WTC11 (cell line): ENCODE data around the gene PCED1A. TPM values are rescaled to one million over a fixed set of nuclear protein-coding genes. Genes with fewer than 3 reads are reported as not detected.

Experiments
- CREM ChIP-seq: sonication (generic); formaldehyde crosslinking; IDR thresholded peaks from 2 replicates; pipeline ENCODE4 v1.8.1; 2022; ENCODE audit warnings: mild to moderate bottlenecking, missing genetic modification reagents, moderate library complexity
- E2F1 ChIP-seq: sonication (generic); formaldehyde crosslinking; IDR thresholded peaks from 2 replicates; pipeline ENCODE4 v1.8.0; 2022; ENCODE audit warnings: mild to moderate bottlenecking, missing genetic modification reagents
- E2F4 ChIP-seq: sonication (generic); formaldehyde crosslinking; IDR thresholded peaks from 2 replicates; pipeline ENCODE4 v1.8.1; 2022; ENCODE audit warnings: low read depth, mild to moderate bottlenecking, moderate library complexity, missing genetic modification reagents, borderline replicate concordance
- E2F5 ChIP-seq: sonication (generic); formaldehyde crosslinking; IDR thresholded peaks from 2 replicates; pipeline ENCODE4 v1.8.1; 2022; ENCODE audit warnings: mild to moderate bottlenecking, moderate library complexity, missing genetic modification reagents
- EMX1 ChIP-seq: fragments of 250-450 bp; sonication (Bioruptor Pico); IDR thresholded peaks from 2 replicates; pipeline ENCODE4 v1.8.0; 2021; ENCODE audit warnings: mild to moderate bottlenecking
- FOXP1 ChIP-seq: sonication (generic); formaldehyde crosslinking; IDR thresholded peaks from 2 replicates; pipeline ENCODE4 v1.8.0; 2022; ENCODE audit warnings: missing genetic modification reagents, mild to moderate bottlenecking, moderate library complexity, borderline replicate concordance
- GRHL2 ChIP-seq: fragments of 250-450 bp; sonication (Bioruptor Pico); IDR thresholded peaks from 2 replicates; pipeline ENCODE4 v1.8.0; 2022; ENCODE audit warnings: mild to moderate bottlenecking, moderate library complexity; ENCODE audit not compliant: insufficient replicate concordance, severe bottlenecking
- KAT7 ChIP-seq: sonication (generic); formaldehyde crosslinking; IDR thresholded peaks from 2 replicates; pipeline ENCODE4 v1.8.1; 2023; ENCODE audit warnings: missing genetic modification reagents, mild to moderate bottlenecking, borderline replicate concordance
- NFE2L1 ChIP-seq: sonication (generic); formaldehyde crosslinking; IDR thresholded peaks from 2 replicates; pipeline ENCODE4 v1.8.1; 2023; ENCODE audit warnings: missing genetic modification reagents
- NFYB ChIP-seq: sonication (generic); formaldehyde crosslinking; conservative IDR thresholded peaks from 2 replicates; pipeline ENCODE4 v1.8.0; 2022; ENCODE audit warnings: low read depth, missing genetic modification reagents
- NR1H2 ChIP-seq: sonication (generic); formaldehyde crosslinking; IDR thresholded peaks from 2 replicates; pipeline ENCODE4 v1.9.0; 2021; ENCODE audit warnings: mild to moderate bottlenecking, moderate library complexity, missing genetic modification reagents
- PRDM15 ChIP-seq: sonication (generic); formaldehyde crosslinking; IDR thresholded peaks from 2 replicates; pipeline ENCODE4 v1.8.0; 2022; ENCODE audit warnings: missing genetic modification reagents
- RELA ChIP-seq: sonication (generic); formaldehyde crosslinking; IDR thresholded peaks from 2 replicates; pipeline ENCODE4 v1.8.1; 2022; ENCODE audit warnings: missing genetic modification reagents, mild to moderate bottlenecking, borderline replicate concordance
- SP1 ChIP-seq: sonication (generic); formaldehyde crosslinking; conservative IDR thresholded peaks from 2 replicates; pipeline ENCODE4 v1.8.1; 2022; ENCODE audit warnings: missing genetic modification reagents
- TCF7 ChIP-seq: sonication (generic); formaldehyde crosslinking; IDR thresholded peaks from 2 replicates; pipeline ENCODE4 v1.8.0; 2022; ENCODE audit warnings: mild to moderate bottlenecking, low read depth, missing genetic modification reagents, moderate library complexity
- TEAD1 ChIP-seq: sonication (generic); formaldehyde crosslinking; IDR thresholded peaks from 2 replicates; pipeline ENCODE4 v1.8.0; 2022; ENCODE audit warnings: mild to moderate bottlenecking, missing genetic modification reagents
- ZBTB21 ChIP-seq: sonication (generic); formaldehyde crosslinking; IDR thresholded peaks from 2 replicates; pipeline ENCODE4 v1.8.1; 2023; ENCODE audit warnings: mild to moderate bottlenecking, missing genetic modification reagents, borderline replicate concordance
- ZNF425 ChIP-seq: fragments of 250-450 bp; sonication (Bioruptor Pico); conservative IDR thresholded peaks from 2 replicates; pipeline ENCODE4 v1.9.0; 2021; ENCODE audit warnings: mild to moderate bottlenecking
- ZSCAN18 ChIP-seq: fragments of 250-450 bp; sonication (Bioruptor Pico); IDR thresholded peaks from 2 replicates; pipeline ENCODE4 v2.1.2; 2022; ENCODE audit warnings: mild to moderate bottlenecking, moderate library complexity
- total RNA-seq: library from RNA; stranded (reverse); gene quantifications from 3 replicates; pipeline ENCODE4 v1.2.3, GENCODE V29; 2021
- TF ChIP-seq, protein P1 (sequence below): fragments of 250-450 bp; sonication (Bioruptor Pico); IDR thresholded peaks from 2 replicates; pipeline ENCODE4 v1.8.0; 2021; ENCODE audit warnings: mild to moderate bottlenecking
- TF ChIP-seq, protein P2 (sequence below): sonication (generic); formaldehyde crosslinking; IDR thresholded peaks from 2 replicates; pipeline ENCODE4 v1.8.0; 2023; ENCODE audit warnings: missing genetic modification reagents, mild to moderate bottlenecking, borderline replicate concordance
- TF ChIP-seq, protein P3 (sequence below): sonication (generic); formaldehyde crosslinking; IDR thresholded peaks from 2 replicates; pipeline ENCODE4 v1.8.0; 2022; ENCODE audit warnings: mild to moderate bottlenecking, missing genetic modification reagents

PCED1A gene
- total RNA-seq, 1 experiment from 2014 or later = 19.7 TPM

- TF ChIP-seq ZSCAN18 (CRISPR knock-in tag) (no peak), NR1H2 (CRISPR knock-in tag) (no peak), E2F5 (no peak), TEAD1 (CRISPR knock-in tag) (0 out of 2 replicates have a peak, but pooled peaks have one; percentile 52), FOXP1 (CRISPR knock-in tag) (no peak), ZBTB21 (CRISPR knock-in tag) (peak; percentile 78; the same call in 1 of the 2 replicates), TCF7 (CRISPR knock-in tag) (no peak), KAT7 (CRISPR knock-in tag) (0 out of 2 replicates have a peak, but pooled peaks have one; percentile 30), SP1 (CRISPR knock-in tag) (no peak), E2F1 (CRISPR knock-in tag) (no peak), RELA (CRISPR knock-in tag) (no peak), GRHL2 (CRISPR knock-in tag) (no peak), E2F4 (CRISPR knock-in tag) (no peak), PRDM15 (CRISPR knock-in tag) (no peak), NFYB (CRISPR knock-in tag) (no peak; the same call in 1 of the 2 replicates), ZNF425 (no peak), EMX1 (no peak), CREM (CRISPR knock-in tag) (no peak), NFE2L1 (CRISPR knock-in tag) (no peak; the same call in 1 of the 2 replicates)
- TF ChIP-seq, protein P1, sequence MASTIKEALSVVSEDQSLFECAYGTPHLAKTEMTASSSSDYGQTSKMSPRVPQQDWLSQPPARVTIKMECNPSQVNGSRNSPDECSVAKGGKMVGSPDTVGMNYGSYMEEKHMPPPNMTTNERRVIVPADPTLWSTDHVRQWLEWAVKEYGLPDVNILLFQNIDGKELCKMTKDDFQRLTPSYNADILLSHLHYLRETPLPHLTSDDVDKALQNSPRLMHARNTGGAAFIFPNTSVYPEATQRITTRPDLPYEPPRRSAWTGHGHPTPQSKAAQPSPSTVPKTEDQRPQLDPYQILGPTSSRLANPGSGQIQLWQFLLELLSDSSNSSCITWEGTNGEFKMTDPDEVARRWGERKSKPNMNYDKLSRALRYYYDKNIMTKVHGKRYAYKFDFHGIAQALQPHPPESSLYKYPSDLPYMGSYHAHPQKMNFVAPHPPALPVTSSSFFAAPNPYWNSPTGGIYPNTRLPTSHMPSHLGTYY = no peak
- TF ChIP-seq, protein P2, sequence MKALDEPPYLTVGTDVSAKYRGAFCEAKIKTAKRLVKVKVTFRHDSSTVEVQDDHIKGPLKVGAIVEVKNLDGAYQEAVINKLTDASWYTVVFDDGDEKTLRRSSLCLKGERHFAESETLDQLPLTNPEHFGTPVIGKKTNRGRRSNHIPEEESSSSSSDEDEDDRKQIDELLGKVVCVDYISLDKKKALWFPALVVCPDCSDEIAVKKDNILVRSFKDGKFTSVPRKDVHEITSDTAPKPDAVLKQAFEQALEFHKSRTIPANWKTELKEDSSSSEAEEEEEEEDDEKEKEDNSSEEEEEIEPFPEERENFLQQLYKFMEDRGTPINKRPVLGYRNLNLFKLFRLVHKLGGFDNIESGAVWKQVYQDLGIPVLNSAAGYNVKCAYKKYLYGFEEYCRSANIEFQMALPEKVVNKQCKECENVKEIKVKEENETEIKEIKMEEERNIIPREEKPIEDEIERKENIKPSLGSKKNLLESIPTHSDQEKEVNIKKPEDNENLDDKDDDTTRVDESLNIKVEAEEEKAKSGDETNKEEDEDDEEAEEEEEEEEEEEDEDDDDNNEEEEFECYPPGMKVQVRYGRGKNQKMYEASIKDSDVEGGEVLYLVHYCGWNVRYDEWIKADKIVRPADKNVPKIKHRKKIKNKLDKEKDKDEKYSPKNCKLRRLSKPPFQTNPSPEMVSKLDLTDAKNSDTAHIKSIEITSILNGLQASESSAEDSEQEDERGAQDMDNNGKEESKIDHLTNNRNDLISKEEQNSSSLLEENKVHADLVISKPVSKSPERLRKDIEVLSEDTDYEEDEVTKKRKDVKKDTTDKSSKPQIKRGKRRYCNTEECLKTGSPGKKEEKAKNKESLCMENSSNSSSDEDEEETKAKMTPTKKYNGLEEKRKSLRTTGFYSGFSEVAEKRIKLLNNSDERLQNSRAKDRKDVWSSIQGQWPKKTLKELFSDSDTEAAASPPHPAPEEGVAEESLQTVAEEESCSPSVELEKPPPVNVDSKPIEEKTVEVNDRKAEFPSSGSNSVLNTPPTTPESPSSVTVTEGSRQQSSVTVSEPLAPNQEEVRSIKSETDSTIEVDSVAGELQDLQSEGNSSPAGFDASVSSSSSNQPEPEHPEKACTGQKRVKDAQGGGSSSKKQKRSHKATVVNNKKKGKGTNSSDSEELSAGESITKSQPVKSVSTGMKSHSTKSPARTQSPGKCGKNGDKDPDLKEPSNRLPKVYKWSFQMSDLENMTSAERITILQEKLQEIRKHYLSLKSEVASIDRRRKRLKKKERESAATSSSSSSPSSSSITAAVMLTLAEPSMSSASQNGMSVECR (CRISPR knock-in tag) = 0 out of 2 replicates have a peak, but pooled peaks have one; percentile 10
- TF ChIP-seq, protein P3, sequence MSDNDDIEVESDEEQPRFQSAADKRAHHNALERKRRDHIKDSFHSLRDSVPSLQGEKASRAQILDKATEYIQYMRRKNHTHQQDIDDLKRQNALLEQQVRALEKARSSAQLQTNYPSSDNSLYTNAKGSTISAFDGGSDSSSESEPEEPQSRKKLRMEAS (CRISPR knock-in tag) = peak; percentile 88
These were observed 32.1 kb upstream of the PCED1A start (continued) for GRCh38 chr20:2872459-2873009.
